H1 (cell line): ENCODE measurements around the gene KLHDC7A. TPM values are rescaled to one million over a fixed set of nuclear protein-coding genes. Genes with fewer than 3 reads are reported as not detected.

ENCODE experiments used
- CTCF ChIA-PET: fragments of 300-600 bp; sonication (Branson Sonifier 250); formaldehyde crosslinking; loops from one replicate; lab custom pipeline; 2021; ENCODE audit not compliant: partially characterized antibody; lab: Charles Lee
- POLR2A ChIA-PET: fragments of 300-600 bp; sonication (Branson Sonifier 250); formaldehyde crosslinking; loops from one replicate; lab custom pipeline; 2021; ENCODE audit warnings: inconsistent platforms; ENCODE audit not compliant: partially characterized antibody; lab: Charles Lee
- DNase-seq, 2 experiments: peaks; one replicate each; pipeline versions ENCODE4 v3.0.0 to v3.0.0-alpha.2; 2010 to 2022; ENCODE audit warnings: low spot score in 2 of 2, low read depth in 1 of 2, mixed read lengths in 1 of 2
- FAIRE-seq: peaks from 2 replicates; lab custom pipeline; 2011; peaks lifted over from hg19 to GRCh38; lab: Jason Lieb, UNC
- H2AFZ ChIP-seq: 2 replicates; pipeline ENCODE4 v1.8.1; 2012; ENCODE audit warnings: low read length, inconsistent platforms
- H2AK5ac ChIP-seq: 2 replicates; pipeline ENCODE4 v1.6.1; 2013; ENCODE audit warnings: low read depth, low read length
- H2BK120ac ChIP-seq: replicated peaks from 2 replicates; pipeline ENCODE3; 2013; ENCODE audit warnings: low read depth, low read length, inconsistent platforms
- H2BK12ac ChIP-seq: 2 replicates; pipeline ENCODE4 v1.6.1; 2013; ENCODE audit warnings: low read depth, low read length
- H2BK15ac ChIP-seq: 2 replicates; pipeline ENCODE4 v1.6.1; 2013; ENCODE audit warnings: low read length
- H2BK20ac ChIP-seq: 2 replicates; pipeline ENCODE4 v1.6.1; 2013; ENCODE audit warnings: low read length
- H2BK5ac ChIP-seq: 2 replicates; pipeline ENCODE4 v1.6.1; 2013; ENCODE audit warnings: low read depth, low read length
- H3K14ac ChIP-seq: 2 replicates; pipeline ENCODE4 v1.6.1; 2013; ENCODE audit warnings: inconsistent platforms; ENCODE audit not compliant: insufficient read length
- H3K18ac ChIP-seq: 2 replicates; pipeline ENCODE4 v1.6.1; 2013; ENCODE audit warnings: low read length; ENCODE audit errors: extremely low read depth
- H3K23ac ChIP-seq: 2 replicates; pipeline ENCODE4 v1.6.1; 2013; ENCODE audit warnings: inconsistent platforms; ENCODE audit not compliant: insufficient read length
- H3K23me2 ChIP-seq: 2 replicates; pipeline ENCODE4 v1.6.1; 2013; ENCODE audit warnings: low read depth, low read length
- H3K27ac ChIP-seq: 2 replicates; pipeline ENCODE4 v1.6.1; 2011; ENCODE audit warnings: low read depth, low read length, inconsistent platforms
- H3K27me3 ChIP-seq, 4 experiments: replicated peaks in 1 of 4; 1 replicate in 1 of 4; 2 replicates in 3 of 4; pipeline versions ENCODE4 v1.6.1 to v1.8.1; 2011 to 2013; ENCODE audit warnings: low read length in 3 of 4, mild to moderate bottlenecking in 3 of 4, inconsistent platforms in 2 of 4, mixed read lengths in 2 of 4, moderate library complexity in 1 of 4; ENCODE audit not compliant: control insufficient read depth in 3 of 4, insufficient read depth in 3 of 4; ENCODE audit errors: extremely low read depth in 1 of 4
- H3K36me3 ChIP-seq, 4 experiments: 2 replicates each; pipeline versions ENCODE4 v1.6.1 to v1.8.1; 2011 to 2013; ENCODE audit warnings: mild to moderate bottlenecking in 4 of 4, low read length in 3 of 4, moderate library complexity in 2 of 4, control low read depth in 1 of 4, inconsistent platforms in 1 of 4; ENCODE audit not compliant: insufficient read depth in 4 of 4, control insufficient read depth in 2 of 4
- H3K4ac ChIP-seq: replicated peaks from 2 replicates; pipeline ENCODE3; 2013; ENCODE audit warnings: low read length, low read depth, mixed read lengths, inconsistent platforms; ENCODE audit not compliant: insufficient read length
- H3K4me1 ChIP-seq, 4 experiments: replicated peaks in 1 of 4; 1 replicate in 1 of 4; 2 replicates in 3 of 4; pipeline versions ENCODE4 v1.6.1 to v1.8.1; 2011 to 2013; ENCODE audit warnings: low read length in 3 of 4, inconsistent platforms in 2 of 4, mixed read lengths in 1 of 4; ENCODE audit not compliant: insufficient read depth in 4 of 4, control insufficient read depth in 3 of 4
- H3K4me2 ChIP-seq, 2 experiments: 2 replicates each; pipeline versions ENCODE4 v1.6.1 to v1.8.1; 2011 to 2013; ENCODE audit warnings: low read depth in 2 of 2, low read length in 2 of 2, control low read depth in 1 of 2, inconsistent platforms in 1 of 2, mild to moderate bottlenecking in 1 of 2; ENCODE audit not compliant: insufficient read depth in 1 of 2
- H3K4me3 ChIP-seq, 4 experiments: fragments of 200-600, 300-600 bp in 1 of 4; sonication (generic), shearing (Covaris generic), sonication (Bioruptor Twin) in 1 of 4; 2 replicates each; pipeline versions ENCODE4 v1.5.1 to v1.8.1; 2011 to 2016; ENCODE audit warnings: low read length in 4 of 4, low read depth in 3 of 4, control low read depth in 2 of 4, inconsistent platforms in 2 of 4, mild to moderate bottlenecking in 2 of 4, mixed read lengths in 1 of 4, moderate library complexity in 1 of 4; ENCODE audit not compliant: insufficient read depth in 2 of 4; ENCODE audit errors: extremely low read depth in 1 of 4
- H3K56ac ChIP-seq: replicated peaks from 2 replicates; pipeline ENCODE3; 2013; ENCODE audit warnings: low read depth, mild to moderate bottlenecking, mixed read lengths, low read length, inconsistent platforms; ENCODE audit not compliant: insufficient read length
- H3K79me1 ChIP-seq: 2 replicates; pipeline ENCODE4 v1.6.1; 2013; ENCODE audit warnings: low read depth, low read length, control low read depth
- H3K79me2 ChIP-seq, 2 experiments: 2 replicates each; pipeline versions ENCODE4 v1.6.1 to v1.8.1; 2012 to 2013; ENCODE audit warnings: low read length in 2 of 2, mild to moderate bottlenecking in 2 of 2, inconsistent platforms in 1 of 2; ENCODE audit not compliant: insufficient read depth in 2 of 2, control insufficient read depth in 1 of 2
- H3K9ac ChIP-seq, 4 experiments: replicated peaks in 1 of 4; 1 replicate in 1 of 4; 2 replicates in 3 of 4; pipeline versions ENCODE4 v1.6.1 to v1.8.1; 2011 to 2013; ENCODE audit warnings: low read depth in 3 of 4, low read length in 3 of 4, control low read depth in 2 of 4, mild to moderate bottlenecking in 2 of 4, moderate library complexity in 2 of 4, inconsistent platforms in 1 of 4; ENCODE audit errors: extremely low read depth in 1 of 4
- H3K9me3 ChIP-seq, 2 experiments: 2 replicates each; pipeline versions ENCODE4 v1.6.1 to v1.8.1; 2012 to 2013; ENCODE audit warnings: mild to moderate bottlenecking in 2 of 2, moderate library complexity in 2 of 2, control low read depth in 1 of 2, inconsistent platforms in 1 of 2, low read depth in 1 of 2, low read length in 1 of 2, mixed read lengths in 1 of 2; ENCODE audit not compliant: insufficient read depth in 2 of 2
- H4K20me1 ChIP-seq, 2 experiments: replicated peaks in 1 of 2; 2 replicates each; pipeline versions ENCODE3 to v1.8.1; 2011 to 2013; ENCODE audit warnings: inconsistent platforms in 2 of 2, low read length in 2 of 2, mild to moderate bottlenecking in 1 of 2; ENCODE audit not compliant: insufficient read depth in 2 of 2, control insufficient read depth in 1 of 2
- H4K5ac ChIP-seq: 2 replicates; pipeline ENCODE4 v1.6.1; 2013; ENCODE audit warnings: low read length, low read depth, mixed read lengths, inconsistent platforms; ENCODE audit not compliant: insufficient read length
- H4K8ac ChIP-seq: 2 replicates; pipeline ENCODE4 v1.8.0; 2013; ENCODE audit warnings: mild to moderate bottlenecking, moderate library complexity, low read length, inconsistent platforms; ENCODE audit not compliant: insufficient read depth; ENCODE audit errors: extremely low read depth
- H4K91ac ChIP-seq: replicated peaks from 2 replicates; pipeline ENCODE3; 2013; ENCODE audit warnings: low read length, mixed read lengths, inconsistent platforms; ENCODE audit not compliant: insufficient read length
- JUND ChIP-seq: IDR thresholded peaks from 2 replicates; pipeline ENCODE4 v1.6.1; 2011; ENCODE audit warnings: mild to moderate bottlenecking, improper control_type of control experiment, low read length
- KDM1A ChIP-seq: fragments of 200-600, 300-600 bp; sonication (generic); IDR thresholded peaks from 2 replicates; pipeline ENCODE4 v1.7.1; 2016; ENCODE audit warnings: mild to moderate bottlenecking, low read length, borderline replicate concordance
- NRF1 ChIP-seq: IDR thresholded peaks from 2 replicates; pipeline ENCODE4 v1.6.1; 2011; ENCODE audit warnings: mild to moderate bottlenecking, low read depth, low read length, improper control_type of control experiment
- RAD21 ChIP-seq, 2 experiments: IDR thresholded peaks in 1 of 2; conservative IDR thresholded peaks in 1 of 2; 2 replicates each; pipeline ENCODE4 v1.6.1; 2011; ENCODE audit warnings: low read depth in 2 of 2, low read length in 2 of 2, improper control_type of control experiment in 1 of 2, inconsistent platforms in 1 of 2, mild to moderate bottlenecking in 1 of 2, moderate library complexity in 1 of 2
- SUZ12 ChIP-seq: fragments of 200-600 bp; sonication (generic); IDR thresholded peaks from 2 replicates; pipeline ENCODE4 v1.6.1; 2012; ENCODE audit warnings: mild to moderate bottlenecking, inconsistent platforms, low read length, moderate library complexity, mixed read lengths
- WGBS, 2 experiments: shearing (Covaris generic) in 1 of 2; methylation state at CpG; one replicate each; pipeline versions ENCODE4 v1.1.6 to v1.1.7; 2013 to 2015; ENCODE audit warnings: low lambda C conversion rate in 2 of 2, mixed read lengths in 2 of 2, inconsistent platforms in 1 of 2, low coverage in 1 of 2, missing lambda C conversion rate in 1 of 2; ENCODE audit not compliant: insufficient replicate concordance in 2 of 2, insufficient coverage in 1 of 2, insufficient read length in 1 of 2; ENCODE audit errors: extremely low coverage in 1 of 2, missing lambda C conversion rate in 1 of 2; 5-methylcytosine and 5-hydroxymethylcytosine counted together
- polyA plus RNA-seq, 7 experiments: library from polyadenylated mRNA; depleted of rRNA in 3 of 7; stranded (reverse) in 5 of 7; unstranded in 2 of 7; fragments of >200 nt in 5 of 7; fragments of 200-250 nt in 2 of 7; gene quantifications; 1 replicate in 5 of 7; 2 replicates in 1 of 7; 4 replicates in 1 of 7; pipeline versions ENCODE4 v1.2.1 to v1.2.3, GENCODE V29; 2011 to 2013; ENCODE audit warnings: missing spikeins in 2 of 7, mixed read lengths in 2 of 7
- total RNA-seq: library from RNA; stranded (reverse); fragmentation: NEBNext Ultra II Directional; extraction: Animal tissue kit (Norgen Biotek cat#: 25700); gene quantifications from 2 replicates; pipeline ENCODE4 v1.2.1, GENCODE V29; 2021
- TF ChIP-seq, protein P1 (sequence below), 3 experiments: IDR thresholded peaks; 1 replicate in 2 of 3; 2 replicates in 1 of 3; pipeline versions ENCODE4 v1.5.1 to v1.6.1; 2011; ENCODE audit warnings: low read length in 3 of 3, mild to moderate bottlenecking in 3 of 3, inconsistent platforms in 2 of 3, low read depth in 1 of 3, moderate library complexity in 1 of 3; ENCODE audit not compliant: insufficient read depth in 1 of 3; ENCODE audit errors: control extremely low read depth in 1 of 3

Gene KLHDC7A
- total and polyA plus RNA-seq, 2 of the 8 experiments (the other 6 are each of a cell fraction or from before 2014, with no cell fraction given), result 3.9 to 18.9 TPM

DNA sequence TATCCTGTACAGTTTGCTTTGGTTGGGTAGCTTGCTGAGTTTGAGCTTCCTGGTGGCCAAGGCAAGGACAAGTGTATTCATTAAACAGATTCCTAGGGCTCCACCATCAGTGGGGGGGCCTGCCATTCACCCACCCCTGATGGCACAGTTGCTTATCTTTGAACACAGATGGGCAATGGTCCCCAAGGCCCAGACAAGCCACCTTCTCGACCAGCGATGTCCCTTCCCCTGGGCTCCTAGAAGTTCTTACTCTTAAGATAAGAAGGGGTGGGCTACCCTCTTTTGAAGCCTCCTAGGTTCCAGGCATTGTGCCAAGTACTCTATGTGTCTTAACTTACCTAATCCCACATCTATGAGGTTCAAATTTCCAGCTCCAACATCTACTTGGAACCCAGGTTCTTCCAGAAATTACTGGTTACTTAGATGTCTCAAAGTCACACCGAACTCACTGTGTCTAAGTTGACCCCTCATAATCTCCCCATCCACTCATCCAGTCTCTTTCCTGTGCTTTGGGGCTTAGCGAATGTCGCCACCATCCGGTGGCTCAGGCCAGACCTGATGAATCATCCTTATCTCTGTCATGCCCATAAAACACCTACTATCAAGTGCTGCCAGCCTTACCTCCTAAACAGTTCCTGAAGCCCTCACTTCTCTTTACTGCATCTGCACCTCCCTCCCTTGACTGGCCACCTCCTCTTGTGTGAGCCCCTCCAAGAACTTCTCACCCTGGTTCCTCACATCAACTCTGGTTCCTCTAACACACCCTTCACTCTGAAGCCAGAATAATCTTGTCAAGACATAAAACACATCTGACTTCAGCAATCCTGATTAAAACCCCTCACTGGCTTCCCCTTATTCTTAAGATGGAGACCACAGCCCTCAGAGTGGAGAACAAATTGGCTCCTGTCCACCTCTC is 50.1 kb downstream of the KLHDC7A start:
- H3K4me1 ChIP-seq, result no peaks in the 10 kb centered on the region; a peak in 2 of 7 replicates
- CTCF ChIA-PET, result interaction anchor here (0.8 to 50.4 kb wide), 5 partner anchors 10 to 156 kb away, joined by 3 to 984 read pairs (median 4); no protein-coding TSS in a partner anchor
- POLR2A ChIA-PET, result interaction anchor here (1.1 kb wide), 1 partner anchor 42 kb away, joined by 3 read pairs; no protein-coding TSS in a partner anchor
- no peak overlapping the region for H3K56ac ChIP-seq
- H2AFZ ChIP-seq, result no peak overlapping the region
- H3K79me1 ChIP-seq, result no peaks in the 10 kb centered on the region
- H4K5ac ChIP-seq, result no peak overlapping the region
- H3K79me2 ChIP-seq, result no peaks in the 10 kb centered on the region
- H2BK15ac ChIP-seq, result no peak overlapping the region
- peak in 1 of 2 experiments; percentile 48 for DNase-seq
- H3K9me3 ChIP-seq, result no peaks in the 10 kb centered on the region
- FAIRE-seq, result peak; percentile 24
- H4K8ac ChIP-seq, result no peak overlapping the region
- H2BK20ac ChIP-seq, result no peak overlapping the region
- no peak overlapping the region for H2AK5ac ChIP-seq
- H3K4me2 ChIP-seq, result no peak overlapping the region
- TF ChIP-seq RAD21 (IDR thresholded peaks at IDR 0.05 in 1 of 2, conservative IDR thresholded peaks at IDR 0.05 in 1 of 2; ENCODE audit: low read depth in 2 of 2, low read length in 2 of 2) (peak; percentile 69 to 79), JUND (peak; percentile 69), KDM1A (no peak), NRF1 (no peak), SUZ12 (no peak)
- TF ChIP-seq, protein P1, sequence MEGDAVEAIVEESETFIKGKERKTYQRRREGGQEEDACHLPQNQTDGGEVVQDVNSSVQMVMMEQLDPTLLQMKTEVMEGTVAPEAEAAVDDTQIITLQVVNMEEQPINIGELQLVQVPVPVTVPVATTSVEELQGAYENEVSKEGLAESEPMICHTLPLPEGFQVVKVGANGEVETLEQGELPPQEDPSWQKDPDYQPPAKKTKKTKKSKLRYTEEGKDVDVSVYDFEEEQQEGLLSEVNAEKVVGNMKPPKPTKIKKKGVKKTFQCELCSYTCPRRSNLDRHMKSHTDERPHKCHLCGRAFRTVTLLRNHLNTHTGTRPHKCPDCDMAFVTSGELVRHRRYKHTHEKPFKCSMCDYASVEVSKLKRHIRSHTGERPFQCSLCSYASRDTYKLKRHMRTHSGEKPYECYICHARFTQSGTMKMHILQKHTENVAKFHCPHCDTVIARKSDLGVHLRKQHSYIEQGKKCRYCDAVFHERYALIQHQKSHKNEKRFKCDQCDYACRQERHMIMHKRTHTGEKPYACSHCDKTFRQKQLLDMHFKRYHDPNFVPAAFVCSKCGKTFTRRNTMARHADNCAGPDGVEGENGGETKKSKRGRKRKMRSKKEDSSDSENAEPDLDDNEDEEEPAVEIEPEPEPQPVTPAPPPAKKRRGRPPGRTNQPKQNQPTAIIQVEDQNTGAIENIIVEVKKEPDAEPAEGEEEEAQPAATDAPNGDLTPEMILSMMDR (IDR thresholded peaks at IDR 0.05; ENCODE audit: control extremely low read depth in 1 of 3, insufficient read depth in 1 of 3, low read depth in 1 of 3, low read length in 3 of 3), result peak; percentile 52 to 68 (median 60)
- H3K18ac ChIP-seq, result no peak overlapping the region
- no peak overlapping the region for H3K27ac ChIP-seq
- no peaks in the 10 kb centered on the region for H3K23me2 ChIP-seq
- H2BK120ac ChIP-seq, result no peak overlapping the region
- WGBS, 2 experiments, result 72% methylated on average over 6 of the region's 6 CpGs; no CpG with 5 or more reads in 1 of the 2 experiments
- 0 out of 2 replicates have a peak overlapping the region, but pooled peaks have one; percentile 60 for H2BK12ac ChIP-seq
- no peak overlapping the region for H3K4me3 ChIP-seq
- no peaks in the 10 kb centered on the region for H4K20me1 ChIP-seq
- no peaks in the 10 kb centered on the region for H3K36me3 ChIP-seq
- no peak overlapping the region for H3K9ac ChIP-seq
- H4K91ac ChIP-seq, result no peak overlapping the region
- no peak overlapping the region for H3K23ac ChIP-seq
- no peak overlapping the region for H2BK5ac ChIP-seq
- peaks cover 0 to 10% (median 3%) of the 10 kb centered on the region in 4 experiments; a peak in 5 of 7 replicates for H3K27me3 ChIP-seq
- H3K14ac ChIP-seq, result no peak overlapping the region
- H3K4ac ChIP-seq, result no peak overlapping the region
